ENCODE data around the gene OSBPL8.

The OSBPL8 gene

GRCh38 chr12:76445462-76445861 lies 114.1 kb downstream of the OSBPL8 start:
- Histone ChIP-seq H2AFZ (ENCODE audit: low read depth, low read length) (no peak overlapping the region), H3K4me1 (ENCODE audit: insufficient read depth, low read length) (no peaks in the 10 kb centered on the region), H3K27me3 (ENCODE audit: insufficient read depth, low read length) (no peaks in the 10 kb centered on the region), H3K9me3 (ENCODE audit: low read length) (no peaks in the 10 kb centered on the region), H3K4me3 (ENCODE audit: low read length) (no peak overlapping the region), H3K36me3 (ENCODE audit: insufficient read depth, low read length) (peaks cover 11% of the 10 kb centered on the region)

- Histone ChIP-seq H3K4me1 (ENCODE audit: insufficient read depth, low read length) (no peaks in the 10 kb centered on the region), H3K36me3 (ENCODE audit: insufficient read depth, low read length) (peaks cover 5% of the 10 kb centered on the region), H3K9me3 (ENCODE audit: low read length) (no peaks in the 10 kb centered on the region), H2AFZ (ENCODE audit: low read depth, low read length) (no peak overlapping the region), H3K27me3 (ENCODE audit: insufficient read depth, low read length) (no peaks in the 10 kb centered on the region), H3K4me3 (ENCODE audit: low read length) (no peak overlapping the region)
These were observed 115.1 kb downstream of the OSBPL8 start for GRCh38 chr12:76444408-76444984.

GRCh38 chr12:76441016-76441415 lies 118.6 kb downstream of the OSBPL8 start:
- Histone ChIP-seq H3K4me1 (ENCODE audit: insufficient read depth, low read length) (no peaks in the 10 kb centered on the region), H3K9me3 (ENCODE audit: low read length) (no peaks in the 10 kb centered on the region), H2AFZ (ENCODE audit: low read depth, low read length) (no peak overlapping the region), H3K27me3 (ENCODE audit: insufficient read depth, low read length) (no peaks in the 10 kb centered on the region), H3K4me3 (ENCODE audit: low read length) (no peak overlapping the region), H3K36me3 (ENCODE audit: insufficient read depth, low read length) (no peaks in the 10 kb centered on the region)

- Histone ChIP-seq H3K9me3 (ENCODE audit: low read length) (peaks cover 3% of the 10 kb centered on the region), H3K36me3 (ENCODE audit: insufficient read depth, low read length) (no peaks in the 10 kb centered on the region)
These were observed 126.8 kb downstream of the OSBPL8 start for GRCh38 chr12:76432733-76433132.

GRCh38 chr12:76428117-76428516 lies 131.5 kb downstream of the OSBPL8 start:
- peaks cover 7% of the 10 kb centered on the region for H3K9me3 ChIP-seq (ENCODE audit: low read length)
- no peak overlapping the region for H3K4me3 ChIP-seq (ENCODE audit: low read length)
- peaks cover 4% of the 10 kb centered on the region for H3K4me1 ChIP-seq (ENCODE audit: insufficient read depth, low read length)
- H2AFZ ChIP-seq (ENCODE audit: low read depth, low read length), result no peak overlapping the region
- H3K27me3 ChIP-seq (ENCODE audit: insufficient read depth, low read length), result no peaks in the 10 kb centered on the region
- H3K36me3 ChIP-seq (ENCODE audit: insufficient read depth, low read length), result no peaks in the 10 kb centered on the region

More at GRCh38 chr12:76432733-76433132, 126.8 kb downstream of the OSBPL8 start:
- Histone ChIP-seq H2AFZ (ENCODE audit: low read depth, low read length) (no peak overlapping the region), H3K4me1 (ENCODE audit: insufficient read depth, low read length) (peaks cover 3% of the 10 kb centered on the region), H3K27me3 (ENCODE audit: insufficient read depth, low read length) (no peaks in the 10 kb centered on the region), H3K4me3 (ENCODE audit: low read length) (no peak overlapping the region)

- Histone ChIP-seq H3K9me3 (ENCODE audit: low read length) (peaks cover 7% of the 10 kb centered on the region), H3K36me3 (ENCODE audit: insufficient read depth, low read length) (no peaks in the 10 kb centered on the region), H2AFZ (ENCODE audit: low read depth, low read length) (no peak overlapping the region), H3K4me1 (ENCODE audit: insufficient read depth, low read length) (peaks cover 12% of the 10 kb centered on the region), H3K27me3 (ENCODE audit: insufficient read depth, low read length) (no peaks in the 10 kb centered on the region), H3K4me3 (ENCODE audit: low read length) (no peak overlapping the region)
These were observed 133.4 kb downstream of the OSBPL8 start for GRCh38 chr12:76426160-76426559.

- H3K9me3 ChIP-seq (ENCODE audit: low read length), result peaks cover 7% of the 10 kb centered on the region
- H3K36me3 ChIP-seq (ENCODE audit: insufficient read depth, low read length), result no peaks in the 10 kb centered on the region
- peaks cover 12% of the 10 kb centered on the region for H3K4me1 ChIP-seq (ENCODE audit: insufficient read depth, low read length)
- H3K4me3 ChIP-seq (ENCODE audit: low read length), result no peak overlapping the region
- no peak overlapping the region for H2AFZ ChIP-seq (ENCODE audit: low read depth, low read length)
- H3K27me3 ChIP-seq (ENCODE audit: insufficient read depth, low read length), result no peaks in the 10 kb centered on the region
These were observed 134.6 kb downstream of the OSBPL8 start for GRCh38 chr12:76424941-76425340.

- no peak overlapping the region for H3K4me3 ChIP-seq (ENCODE audit: low read length)
These were observed 136.8 kb downstream of the OSBPL8 start for GRCh38 chr12:76422543-76423438.

GRCh38 chr12:76422154-76422542 lies 137.4 kb downstream of the OSBPL8 start:
- H3K4me1 ChIP-seq (ENCODE audit: insufficient read depth, low read length), result peaks cover 9% of the 10 kb centered on the region
- no peaks in the 10 kb centered on the region for H3K36me3 ChIP-seq (ENCODE audit: insufficient read depth, low read length)
- H2AFZ ChIP-seq (ENCODE audit: low read depth, low read length), result no peak overlapping the region
- H3K4me3 ChIP-seq (ENCODE audit: low read length), result no peak overlapping the region
- peaks cover 7% of the 10 kb centered on the region for H3K9me3 ChIP-seq (ENCODE audit: low read length)
- H3K27me3 ChIP-seq (ENCODE audit: insufficient read depth, low read length), result no peaks in the 10 kb centered on the region

More at GRCh38 chr12:76422543-76423438, 136.8 kb downstream of the OSBPL8 start:
- Histone ChIP-seq H2AFZ (ENCODE audit: low read depth, low read length) (no peak overlapping the region), H3K36me3 (ENCODE audit: insufficient read depth, low read length) (no peaks in the 10 kb centered on the region), H3K4me1 (ENCODE audit: insufficient read depth, low read length) (peaks cover 9% of the 10 kb centered on the region), H3K9me3 (ENCODE audit: low read length) (peaks cover 7% of the 10 kb centered on the region), H3K27me3 (ENCODE audit: insufficient read depth, low read length) (no peaks in the 10 kb centered on the region)

- peaks cover 5% of the 10 kb centered on the region for H3K9me3 ChIP-seq (ENCODE audit: low read length)
- no peak overlapping the region for H2AFZ ChIP-seq (ENCODE audit: low read depth, low read length)
- H3K4me1 ChIP-seq (ENCODE audit: insufficient read depth, low read length), result peaks cover 9% of the 10 kb centered on the region
- H3K4me3 ChIP-seq (ENCODE audit: low read length), result no peak overlapping the region
- H3K36me3 ChIP-seq (ENCODE audit: insufficient read depth, low read length), result no peaks in the 10 kb centered on the region
- H3K27me3 ChIP-seq (ENCODE audit: insufficient read depth, low read length), result no peaks in the 10 kb centered on the region
These were observed 138.5 kb downstream of the OSBPL8 start for GRCh38 chr12:76421046-76421445.

GRCh38 chr12:76420222-76420621 lies 139.3 kb downstream of the OSBPL8 start:
- Histone ChIP-seq H2AFZ (ENCODE audit: low read depth, low read length) (no peak overlapping the region), H3K36me3 (ENCODE audit: insufficient read depth, low read length) (no peaks in the 10 kb centered on the region), H3K4me1 (ENCODE audit: insufficient read depth, low read length) (peaks cover 9% of the 10 kb centered on the region), H3K27me3 (ENCODE audit: insufficient read depth, low read length) (no peaks in the 10 kb centered on the region), H3K9me3 (ENCODE audit: low read length) (peaks cover 3% of the 10 kb centered on the region), H3K4me3 (ENCODE audit: low read length) (no peak overlapping the region)

GRCh38 chr12:76417116-76417515 lies 142.5 kb downstream of the OSBPL8 start:
- H3K4me3 ChIP-seq (ENCODE audit: low read length), result no peak overlapping the region
- H2AFZ ChIP-seq (ENCODE audit: low read depth, low read length), result no peak overlapping the region
- H3K27me3 ChIP-seq (ENCODE audit: insufficient read depth, low read length), result no peaks in the 10 kb centered on the region
- no peaks in the 10 kb centered on the region for H3K36me3 ChIP-seq (ENCODE audit: insufficient read depth, low read length)
- H3K4me1 ChIP-seq (ENCODE audit: insufficient read depth, low read length), result no peaks in the 10 kb centered on the region
- H3K9me3 ChIP-seq (ENCODE audit: low read length), result no peaks in the 10 kb centered on the region

- Histone ChIP-seq H2AFZ (ENCODE audit: low read depth, low read length) (no peak overlapping the region), H3K9me3 (ENCODE audit: low read length) (no peaks in the 10 kb centered on the region), H3K27me3 (ENCODE audit: insufficient read depth, low read length) (no peaks in the 10 kb centered on the region), H3K36me3 (ENCODE audit: insufficient read depth, low read length) (no peaks in the 10 kb centered on the region), H3K4me3 (ENCODE audit: low read length) (no peak overlapping the region), H3K4me1 (ENCODE audit: insufficient read depth, low read length) (no peaks in the 10 kb centered on the region)
These were observed 146.4 kb downstream of the OSBPL8 start for GRCh38 chr12:76413121-76413520.
